HEK293 (cell line): Measurements from ENCODE around the gene EFHD1.
"Not testable (repeated sequence)": the region's sequence is repeated elsewhere in the genome, so short reads cannot be mapped to it uniquely, and the experiment has no call there.

Experiments
- CTCF ChIA-PET: fragments of 350-600 bp; formaldehyde crosslinking; extraction: SDS; loops from one replicate; lab custom pipeline; 2021; ENCODE audit warnings: antibody characterized with exemption; lab: Yijun Ruan, JAX
- POLR2A ChIA-PET: fragments of 300-600 bp; formaldehyde crosslinking; extraction: SDS; loops from one replicate; lab custom pipeline; 2020; ENCODE audit warnings: antibody characterized with exemption, inconsistent platforms; lab: Yijun Ruan, JAX
- H3K27ac ChIP-seq: fragments of 200-500 bp; sonication (Bioruptor generic); 2 replicates; pipeline ENCODE4 v1.5.1; 2014; ENCODE audit warnings: low read depth, low read length, control low read depth, inconsistent platforms; ENCODE audit errors: extremely low read depth
- H3K36me3 ChIP-seq, 2 experiments: fragments of 200-500 bp in 1 of 2; sonication (Bioruptor generic) in 1 of 2; 1 replicate in 1 of 2; 2 replicates in 1 of 2; pipeline ENCODE4 v1.5.1; 2014 to 2017; ENCODE audit warnings: inconsistent platforms in 2 of 2, low read length in 2 of 2; ENCODE audit not compliant: control insufficient read depth in 2 of 2, insufficient read depth in 1 of 2
- H3K4me1 ChIP-seq: fragments of 200-500 bp; sonication (Bioruptor generic); 2 replicates; pipeline ENCODE4 v1.5.1; 2014; ENCODE audit warnings: mild to moderate bottlenecking, low read length, inconsistent platforms; ENCODE audit not compliant: control insufficient read depth, insufficient read depth
- H3K4me3 ChIP-seq: 2 replicates; pipeline ENCODE4 v1.5.1; 2011; ENCODE audit warnings: low read depth, mild to moderate bottlenecking, control low read depth, low read length, moderate library complexity
- H3K9me3 ChIP-seq: fragments of 200-500 bp; sonication (Bioruptor generic); 2 replicates; pipeline ENCODE4 v1.5.1; 2014; ENCODE audit warnings: low read depth, low read length, inconsistent platforms; ENCODE audit not compliant: control insufficient read depth, insufficient read depth
- GLI4 ChIP-seq: fragments of 450-650 bp; formaldehyde crosslinking; IDR thresholded peaks from 2 replicates; pipeline ENCODE4 v1.5.1; 2016; ENCODE audit warnings: missing biosample characterization, missing genetic modification characterization
- KLF8 ChIP-seq: fragments of 450-650 bp; formaldehyde crosslinking; IDR thresholded peaks from 2 replicates; pipeline ENCODE4 v1.5.1; 2016; ENCODE audit warnings: missing biosample characterization, missing genetic modification characterization
- MYNN ChIP-seq: fragments of 450-650 bp; formaldehyde crosslinking; IDR thresholded peaks from 2 replicates; pipeline ENCODE4 v1.5.1; 2016; ENCODE audit warnings: missing biosample characterization, missing genetic modification characterization, borderline replicate concordance
- SP2 ChIP-seq: fragments of 450-650 bp; formaldehyde crosslinking; IDR thresholded peaks from 2 replicates; pipeline ENCODE4 v1.5.1; 2016; ENCODE audit warnings: missing biosample characterization, missing genetic modification characterization
- ZNF121 ChIP-seq: fragments of 450-650 bp; formaldehyde crosslinking; IDR thresholded peaks from 2 replicates; pipeline ENCODE4 v1.5.1; 2016; ENCODE audit warnings: missing biosample characterization, missing genetic modification characterization
- ZNF132 ChIP-seq: fragments of 450-650 bp; formaldehyde crosslinking; IDR thresholded peaks from 2 replicates; pipeline ENCODE4 v1.5.1; 2017; ENCODE audit warnings: missing biosample characterization, missing genetic modification characterization, borderline replicate concordance
- ZNF366 ChIP-seq: fragments of 450-650 bp; formaldehyde crosslinking; conservative IDR thresholded peaks from 2 replicates; pipeline ENCODE4 v1.5.1; 2016; ENCODE audit warnings: missing biosample characterization, missing genetic modification characterization
- ZNF394 ChIP-seq: fragments of 450-650 bp; formaldehyde crosslinking; IDR thresholded peaks from 2 replicates; pipeline ENCODE4 v1.5.1; 2016; ENCODE audit warnings: missing biosample characterization, missing genetic modification characterization, mild to moderate bottlenecking, moderate library complexity, borderline replicate concordance
- ZNF426 ChIP-seq: fragments of 450-650 bp; formaldehyde crosslinking; IDR thresholded peaks from 2 replicates; pipeline ENCODE4 v1.5.1; 2017; ENCODE audit warnings: missing biosample characterization, missing genetic modification characterization, mild to moderate bottlenecking, inconsistent platforms, moderate library complexity
- ZNF521 ChIP-seq: fragments of 450-650 bp; formaldehyde crosslinking; IDR thresholded peaks from 2 replicates; pipeline ENCODE4 v1.5.1; 2017; ENCODE audit warnings: missing biosample characterization, mild to moderate bottlenecking, missing genetic modification characterization
- ZNF555 ChIP-seq: fragments of 450-650 bp; formaldehyde crosslinking; conservative IDR thresholded peaks from 2 replicates; pipeline ENCODE4 v1.5.1; 2017; ENCODE audit warnings: missing biosample characterization, mild to moderate bottlenecking, missing genetic modification characterization, inconsistent platforms
- ZNF623 ChIP-seq: fragments of 450-650 bp; formaldehyde crosslinking; IDR thresholded peaks from 2 replicates; pipeline ENCODE4 v1.5.1; 2016; ENCODE audit warnings: missing biosample characterization, missing genetic modification characterization
- ZNF654 ChIP-seq: fragments of 450-650 bp; formaldehyde crosslinking; IDR thresholded peaks from 2 replicates; pipeline ENCODE4 v1.5.1; 2016; ENCODE audit warnings: low read depth, missing biosample characterization, missing genetic modification characterization
- ZNF664 ChIP-seq: fragments of 450-650 bp; formaldehyde crosslinking; IDR thresholded peaks from 2 replicates; pipeline ENCODE4 v1.5.1; 2016; ENCODE audit warnings: missing biosample characterization, missing genetic modification characterization
- ZNF791 ChIP-seq: fragments of 450-650 bp; formaldehyde crosslinking; IDR thresholded peaks from 2 replicates; pipeline ENCODE4 v1.5.1; 2016; ENCODE audit warnings: missing biosample characterization, missing genetic modification characterization
- ZSCAN23 ChIP-seq: fragments of 450-650 bp; formaldehyde crosslinking; IDR thresholded peaks from 2 replicates; pipeline ENCODE4 v1.5.1; 2016; ENCODE audit warnings: missing biosample characterization, missing genetic modification characterization
- TF ChIP-seq, protein P1 (sequence below): fragments of 450-650 bp; formaldehyde crosslinking; IDR thresholded peaks from 2 replicates; pipeline ENCODE4 v1.5.1; 2016; ENCODE audit warnings: missing biosample characterization, missing genetic modification characterization
- TF ChIP-seq, protein P2 (sequence below): fragments of 450-650 bp; IDR thresholded peaks from 2 replicates; pipeline ENCODE4 v1.5.1; 2018; ENCODE audit warnings: missing biosample characterization, mild to moderate bottlenecking, missing genetic modification characterization
- TF ChIP-seq, protein P3 (sequence below): fragments of 450-650 bp; formaldehyde crosslinking; optimal IDR thresholded peaks from 2 replicates; pipeline ENCODE3; 2016; ENCODE audit warnings: missing biosample characterization, mild to moderate bottlenecking, missing genetic modification characterization
- TF ChIP-seq, protein P4 (sequence below): fragments of 450-650 bp; formaldehyde crosslinking; IDR thresholded peaks from 2 replicates; pipeline ENCODE4 v1.5.1; 2016; ENCODE audit warnings: missing biosample characterization, missing genetic modification characterization
- TF ChIP-seq, protein P5 (sequence below): fragments of 450-650 bp; formaldehyde crosslinking; conservative IDR thresholded peaks from 2 replicates; pipeline ENCODE4 v1.5.1; 2016; ENCODE audit warnings: low read depth, missing biosample characterization, missing genetic modification characterization

EFHD1 gene

DNA sequence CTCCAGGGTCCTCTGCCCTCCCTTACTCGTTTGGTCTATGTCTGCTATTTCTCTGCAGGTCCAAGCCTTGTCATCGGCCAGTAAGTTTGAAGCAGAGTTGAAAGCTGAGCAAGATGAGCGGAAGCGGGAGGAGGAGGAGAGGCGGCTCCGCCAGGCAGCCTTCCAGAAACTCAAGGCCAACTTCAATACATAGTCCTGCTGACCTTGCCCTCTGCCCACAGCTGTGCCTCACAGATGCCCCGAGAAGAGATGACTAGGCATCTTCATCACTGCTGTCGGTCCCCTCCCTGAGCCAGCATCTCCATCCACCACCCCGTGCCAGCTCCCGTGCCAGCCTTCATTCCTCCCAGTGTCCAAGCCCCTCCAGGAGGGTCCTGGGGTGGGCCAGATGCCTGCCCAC is 48.1 kb downstream of the EFHD1 start:
- CTCF ChIA-PET, result no interaction called here
- POLR2A ChIA-PET, result no interaction called here

DNA sequence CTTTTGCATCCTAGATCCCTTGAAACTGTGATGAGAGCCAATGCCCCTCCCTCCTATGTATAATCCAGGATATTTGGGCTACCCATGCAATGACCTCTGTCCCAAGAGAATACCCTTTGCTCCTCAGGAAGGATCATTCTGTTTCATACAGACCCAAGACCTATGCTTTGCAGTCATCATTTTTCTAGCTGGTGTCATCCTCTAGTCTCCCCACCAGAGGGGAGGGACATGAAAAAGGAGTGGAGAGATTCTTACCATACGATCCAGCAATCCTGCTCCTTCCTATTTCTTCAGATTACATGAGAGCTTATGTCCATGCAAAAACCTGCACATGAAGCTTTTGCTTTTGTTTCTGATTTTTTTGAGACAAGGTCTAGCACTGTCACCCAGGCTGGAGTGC is 50.0 kb downstream of the EFHD1 start:
- Histone ChIP-seq H3K4me1 (no peaks in the 10 kb centered on the region), H3K36me3 (peaks cover 3 to 8% of the 10 kb centered on the region in 2 experiments; a peak in 2 of 3 replicates), H3K4me3 (no peak overlapping the region), H3K27ac (no peak overlapping the region), H3K9me3 (no peaks in the 10 kb centered on the region)
- ChIA-PET POLR2A (no interaction called here), CTCF (interaction anchor here (0.8 to 1.5 kb wide), 2 partner anchors 72 to 137 kb away, joined by 3 to 4 read pairs; no protein-coding TSS in a partner anchor)
- TF ChIP-seq MYNN (tag by site-specific recombination), result no peak

More for the DNA sequence above, 48.1 kb downstream of the EFHD1 start:
- Histone ChIP-seq H3K9me3 (no peaks in the 10 kb centered on the region), H3K27ac (no peak overlapping the region), H3K36me3 (peaks cover 5 to 8% of the 10 kb centered on the region in 2 experiments; a peak in 2 of 3 replicates), H3K4me1 (no peaks in the 10 kb centered on the region), H3K4me3 (no peak overlapping the region)
- no peak for TF ChIP-seq ZNF521 (tag by site-specific recombination)
- TF ChIP-seq ZSCAN23 (tag by site-specific recombination), result no peak
- TF ChIP-seq, protein P1, sequence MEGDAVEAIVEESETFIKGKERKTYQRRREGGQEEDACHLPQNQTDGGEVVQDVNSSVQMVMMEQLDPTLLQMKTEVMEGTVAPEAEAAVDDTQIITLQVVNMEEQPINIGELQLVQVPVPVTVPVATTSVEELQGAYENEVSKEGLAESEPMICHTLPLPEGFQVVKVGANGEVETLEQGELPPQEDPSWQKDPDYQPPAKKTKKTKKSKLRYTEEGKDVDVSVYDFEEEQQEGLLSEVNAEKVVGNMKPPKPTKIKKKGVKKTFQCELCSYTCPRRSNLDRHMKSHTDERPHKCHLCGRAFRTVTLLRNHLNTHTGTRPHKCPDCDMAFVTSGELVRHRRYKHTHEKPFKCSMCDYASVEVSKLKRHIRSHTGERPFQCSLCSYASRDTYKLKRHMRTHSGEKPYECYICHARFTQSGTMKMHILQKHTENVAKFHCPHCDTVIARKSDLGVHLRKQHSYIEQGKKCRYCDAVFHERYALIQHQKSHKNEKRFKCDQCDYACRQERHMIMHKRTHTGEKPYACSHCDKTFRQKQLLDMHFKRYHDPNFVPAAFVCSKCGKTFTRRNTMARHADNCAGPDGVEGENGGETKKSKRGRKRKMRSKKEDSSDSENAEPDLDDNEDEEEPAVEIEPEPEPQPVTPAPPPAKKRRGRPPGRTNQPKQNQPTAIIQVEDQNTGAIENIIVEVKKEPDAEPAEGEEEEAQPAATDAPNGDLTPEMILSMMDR (tag by site-specific recombination), result no peak
- no peak for TF ChIP-seq ZNF664 (tag by site-specific recombination)
- TF ChIP-seq, protein P2, sequence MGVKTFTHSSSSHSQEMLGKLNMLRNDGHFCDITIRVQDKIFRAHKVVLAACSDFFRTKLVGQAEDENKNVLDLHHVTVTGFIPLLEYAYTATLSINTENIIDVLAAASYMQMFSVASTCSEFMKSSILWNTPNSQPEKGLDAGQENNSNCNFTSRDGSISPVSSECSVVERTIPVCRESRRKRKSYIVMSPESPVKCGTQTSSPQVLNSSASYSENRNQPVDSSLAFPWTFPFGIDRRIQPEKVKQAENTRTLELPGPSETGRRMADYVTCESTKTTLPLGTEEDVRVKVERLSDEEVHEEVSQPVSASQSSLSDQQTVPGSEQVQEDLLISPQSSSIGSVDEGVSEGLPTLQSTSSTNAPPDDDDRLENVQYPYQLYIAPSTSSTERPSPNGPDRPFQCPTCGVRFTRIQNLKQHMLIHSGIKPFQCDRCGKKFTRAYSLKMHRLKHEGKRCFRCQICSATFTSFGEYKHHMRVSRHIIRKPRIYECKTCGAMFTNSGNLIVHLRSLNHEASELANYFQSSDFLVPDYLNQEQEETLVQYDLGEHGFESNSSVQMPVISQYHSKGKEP (tag by site-specific recombination), result no peak
- TF ChIP-seq, protein P3, sequence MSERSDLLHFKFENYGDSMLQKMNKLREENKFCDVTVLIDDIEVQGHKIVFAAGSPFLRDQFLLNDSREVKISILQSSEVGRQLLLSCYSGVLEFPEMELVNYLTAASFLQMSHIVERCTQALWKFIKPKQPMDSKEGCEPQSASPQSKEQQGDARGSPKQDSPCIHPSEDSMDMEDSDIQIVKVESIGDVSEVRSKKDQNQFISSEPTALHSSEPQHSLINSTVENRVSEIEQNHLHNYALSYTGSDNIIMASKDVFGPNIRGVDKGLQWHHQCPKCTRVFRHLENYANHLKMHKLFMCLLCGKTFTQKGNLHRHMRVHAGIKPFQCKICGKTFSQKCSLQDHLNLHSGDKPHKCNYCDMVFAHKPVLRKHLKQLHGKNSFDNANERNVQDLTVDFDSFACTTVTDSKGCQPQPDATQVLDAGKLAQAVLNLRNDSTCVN, result no peak
- TF ChIP-seq GLI4 (tag by site-specific recombination), result no peak
- TF ChIP-seq ZNF791 (tag by site-specific recombination), result no peak
- TF ChIP-seq SP2 (tag by site-specific recombination), result no peak
- no peak for TF ChIP-seq KLF8 (tag by site-specific recombination)
- no peak for TF ChIP-seq ZNF121 (tag by site-specific recombination)
- TF ChIP-seq ZNF132 (tag by site-specific recombination), result no peak
- TF ChIP-seq ZNF555 (tag by site-specific recombination), result no peak
- TF ChIP-seq, protein P4, sequence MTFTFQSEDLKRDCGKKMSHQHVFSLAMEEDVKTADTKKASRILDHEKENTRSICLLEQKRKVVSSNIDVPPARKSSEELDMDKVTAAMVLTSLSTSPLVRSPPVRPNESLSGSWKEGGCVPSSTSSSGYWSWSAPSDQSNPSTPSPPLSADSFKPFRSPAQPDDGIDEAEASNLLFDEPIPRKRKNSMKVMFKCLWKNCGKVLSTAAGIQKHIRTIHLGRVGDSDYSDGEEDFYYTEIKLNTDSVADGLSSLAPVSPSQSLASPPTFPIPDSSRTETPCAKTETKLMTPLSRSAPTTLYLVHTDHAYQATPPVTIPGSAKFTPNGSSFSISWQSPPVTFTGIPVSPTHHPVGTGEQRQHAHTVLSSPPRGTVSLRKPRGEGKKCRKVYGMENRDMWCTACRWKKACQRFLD (tag by site-specific recombination), result no peak
- no peak for TF ChIP-seq ZNF366 (tag by site-specific recombination)

DNA sequence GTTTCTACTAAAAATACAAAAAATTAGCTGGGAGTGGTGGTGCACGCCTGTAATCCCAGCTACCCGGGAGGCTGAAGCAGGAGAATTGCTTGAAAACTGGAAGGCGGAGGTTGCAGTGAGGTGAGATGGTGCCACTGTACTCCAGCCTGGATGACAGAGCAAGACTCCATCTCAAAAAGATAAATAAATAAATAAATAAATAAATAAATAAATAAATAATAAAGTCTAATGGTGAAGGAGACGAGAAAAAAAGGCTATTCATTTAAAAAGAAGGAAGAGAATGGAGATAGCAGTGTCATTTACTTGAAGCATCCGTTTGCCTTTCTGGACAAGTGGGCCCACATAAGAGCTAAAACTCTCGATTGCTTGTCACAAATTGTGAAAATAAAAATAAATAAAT is 52.0 kb downstream of the EFHD1 start:
- H3K4me1 ChIP-seq, H3K4me3 ChIP-seq, POLR2A ChIA-PET, H3K27ac ChIP-seq, H3K36me3 ChIP-seq, H3K9me3 ChIP-seq, CTCF ChIA-PET: not testable (repeated sequence)
- TF ChIP-seq ZNF426 (tag by site-specific recombination) (peak; percentile 47), ZNF654 (peak; percentile 14; the same call in 1 of the 2 replicates), ZNF623 (tag by site-specific recombination) (peak; percentile 49), ZNF394 (tag by site-specific recombination) (peak; percentile 64; the same call in 1 of the 2 replicates), ZNF555 (tag by site-specific recombination) (peak; percentile 34)
- TF ChIP-seq, protein P5, sequence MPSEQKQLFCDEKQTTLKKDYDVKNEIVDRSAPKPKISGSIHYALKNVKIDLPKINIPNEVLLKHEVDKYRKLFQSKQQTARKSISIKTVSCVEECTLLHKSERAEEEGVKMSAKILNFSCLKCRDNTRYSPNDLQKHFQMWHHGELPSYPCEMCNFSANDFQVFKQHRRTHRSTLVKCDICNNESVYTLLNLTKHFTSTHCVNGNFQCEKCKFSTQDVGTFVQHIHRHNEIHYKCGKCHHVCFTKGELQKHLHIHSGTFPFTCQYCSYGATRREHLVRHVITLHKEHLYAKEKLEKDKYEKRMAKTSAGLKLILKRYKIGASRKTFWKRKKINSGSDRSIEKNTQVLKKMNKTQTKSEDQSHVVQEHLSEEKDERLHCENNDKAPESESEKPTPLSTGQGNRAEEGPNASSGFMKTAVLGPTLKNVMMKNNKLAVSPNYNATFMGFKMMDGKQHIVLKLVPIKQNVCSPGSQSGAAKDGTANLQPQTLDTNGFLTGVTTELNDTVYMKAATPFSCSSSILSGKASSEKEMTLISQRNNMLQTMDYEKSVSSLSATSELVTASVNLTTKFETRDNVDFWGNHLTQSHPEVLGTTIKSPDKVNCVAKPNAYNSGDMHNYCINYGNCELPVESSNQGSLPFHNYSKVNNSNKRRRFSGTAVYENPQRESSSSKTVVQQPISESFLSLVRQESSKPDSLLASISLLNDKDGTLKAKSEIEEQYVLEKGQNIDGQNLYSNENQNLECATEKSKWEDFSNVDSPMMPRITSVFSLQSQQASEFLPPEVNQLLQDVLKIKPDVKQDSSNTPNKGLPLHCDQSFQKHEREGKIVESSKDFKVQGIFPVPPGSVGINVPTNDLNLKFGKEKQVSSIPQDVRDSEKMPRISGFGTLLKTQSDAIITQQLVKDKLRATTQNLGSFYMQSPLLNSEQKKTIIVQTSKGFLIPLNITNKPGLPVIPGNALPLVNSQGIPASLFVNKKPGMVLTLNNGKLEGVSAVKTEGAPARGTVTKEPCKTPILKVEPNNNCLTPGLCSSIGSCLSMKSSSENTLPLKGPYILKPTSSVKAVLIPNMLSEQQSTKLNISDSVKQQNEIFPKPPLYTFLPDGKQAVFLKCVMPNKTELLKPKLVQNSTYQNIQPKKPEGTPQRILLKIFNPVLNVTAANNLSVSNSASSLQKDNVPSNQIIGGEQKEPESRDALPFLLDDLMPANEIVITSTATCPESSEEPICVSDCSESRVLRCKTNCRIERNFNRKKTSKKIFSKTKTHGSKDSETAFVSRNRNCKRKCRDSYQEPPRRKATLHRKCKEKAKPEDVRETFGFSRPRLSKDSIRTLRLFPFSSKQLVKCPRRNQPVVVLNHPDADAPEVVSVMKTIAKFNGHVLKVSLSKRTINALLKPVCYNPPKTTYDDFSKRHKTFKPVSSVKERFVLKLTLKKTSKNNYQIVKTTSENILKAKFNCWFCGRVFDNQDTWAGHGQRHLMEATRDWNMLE (tag by site-specific recombination), result peak; percentile 67
